GM12891 (cell line): ENCODE results near the gene SORBS1.

ENCODE experiments used
- POLR2AphosphoS5 ChIP-seq: IDR thresholded peaks from 2 replicates; pipeline ENCODE4 v1.6.1; 2011; ENCODE audit warnings: low read depth, low read length, control low read depth
- SPI1 ChIP-seq: IDR thresholded peaks from 2 replicates; pipeline ENCODE4 v1.6.1; 2011; ENCODE audit warnings: low read depth, low read length, control low read depth

DNA sequence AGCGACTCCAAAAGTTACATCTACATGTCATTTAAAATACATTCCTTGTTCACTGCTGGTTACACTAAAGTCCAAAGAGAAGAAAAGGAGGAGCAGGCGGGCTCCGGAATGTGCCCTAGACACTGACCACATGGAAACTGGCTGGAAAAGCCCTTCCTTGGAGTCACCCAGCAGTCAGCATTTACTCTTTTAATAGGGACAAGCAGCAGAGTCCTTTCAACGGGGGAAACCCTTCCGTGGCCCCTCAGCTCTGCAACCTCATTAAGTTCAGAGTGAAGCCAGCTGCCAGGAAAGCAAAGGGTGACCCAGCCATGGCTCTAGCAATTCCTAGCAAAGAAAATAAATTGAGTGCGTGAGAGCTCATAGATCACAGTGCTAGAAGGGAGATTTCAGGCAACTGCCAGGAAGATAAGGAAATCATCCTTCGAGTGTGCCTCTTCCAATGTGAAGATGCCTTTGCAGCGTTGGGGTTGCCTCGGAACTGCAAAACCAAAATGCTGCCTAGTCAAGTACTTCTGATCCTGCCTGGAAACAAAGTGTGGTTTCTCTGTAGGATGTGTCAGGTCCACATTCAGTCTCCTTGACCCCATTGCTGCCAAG lies 101.6 kb downstream of the SORBS1 start:
- TF ChIP-seq POLR2AphosphoS5: no peak
- TF ChIP-seq SPI1: no peak
